DMS79 treated with DMSO at 0.1 percent for 48 hours (cell line): ENCODE measurements around the gene ARID5B.

Experiments used
- DNase-seq: peaks from one replicate; lab custom pipeline; 2025; lab: John Stamatoyannopoulos, UW

Gene ARID5B

DNA sequence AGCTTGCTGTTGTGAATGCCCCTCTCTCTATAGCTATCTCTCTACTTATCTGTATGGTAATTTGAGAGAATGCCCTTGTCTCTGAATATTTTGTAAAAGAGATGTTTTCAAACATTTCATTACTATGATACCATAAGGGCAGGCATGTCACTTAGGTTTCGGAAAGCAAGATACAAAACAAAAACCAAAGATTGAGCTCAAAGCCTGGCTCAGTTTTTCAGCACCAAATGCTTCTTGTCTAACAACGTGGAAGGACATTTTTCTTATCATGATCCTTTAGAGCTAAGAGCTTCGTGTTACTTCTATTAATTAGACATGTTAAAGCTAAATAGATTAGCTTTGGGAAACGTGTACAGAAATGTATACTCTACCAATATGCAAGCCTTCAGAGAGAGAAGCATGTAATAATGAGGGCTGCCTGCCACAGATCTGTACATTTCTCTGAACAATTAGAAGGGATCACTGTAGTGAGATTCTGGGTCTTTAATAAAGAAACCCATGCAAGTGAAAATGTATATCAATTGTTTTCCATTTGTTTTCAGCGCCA is 148.9 kb downstream of the ARID5B start:
- no peak for DNase-seq

DNA sequence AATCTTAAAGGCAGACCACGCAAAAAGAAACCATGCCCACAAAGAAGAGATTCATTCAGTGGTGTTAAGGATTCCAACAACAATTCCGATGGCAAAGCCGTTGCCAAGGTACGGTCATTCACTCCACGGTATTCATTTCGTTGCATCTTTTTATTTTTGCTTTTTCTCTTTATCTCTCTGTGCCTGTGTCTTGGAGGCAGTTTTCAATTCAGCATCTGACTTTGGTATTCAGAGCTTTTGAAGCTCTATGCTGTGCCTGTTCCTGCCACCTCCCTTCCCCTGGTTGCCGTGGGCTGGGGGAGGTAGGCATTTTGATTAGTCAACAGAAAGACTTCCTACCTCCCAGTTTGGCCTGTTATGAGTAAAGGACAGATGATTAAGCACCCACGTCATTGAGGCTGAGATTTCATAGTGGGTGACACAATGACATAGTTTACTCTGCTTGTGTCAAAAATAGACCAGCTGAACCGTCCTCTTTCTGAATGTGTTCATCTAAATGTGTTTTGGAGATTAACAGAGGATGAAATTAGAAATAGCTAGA is 149.5 kb downstream of the ARID5B start:
- DNase-seq, result no peak

DNA sequence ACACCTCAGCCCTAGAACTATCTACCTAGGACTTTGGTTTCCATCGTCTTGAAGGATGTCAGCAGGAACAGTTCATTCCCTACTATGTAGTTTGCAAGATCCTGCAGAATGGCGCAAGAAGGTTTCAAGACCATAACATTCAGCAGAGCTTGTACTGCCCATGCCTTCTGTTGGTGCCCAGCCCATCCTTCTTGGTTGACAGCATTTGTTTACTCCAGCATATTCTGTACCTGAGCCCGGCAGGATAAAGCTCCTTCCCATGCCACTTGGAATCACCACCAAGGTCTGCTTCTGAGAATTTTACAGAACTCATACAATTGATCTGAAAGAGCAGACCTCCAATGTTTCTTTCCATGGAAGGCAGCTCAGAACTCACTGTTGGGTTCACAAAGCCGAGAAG is 150.8 kb downstream of the ARID5B start:
- DNase-seq, result no peak

DNA sequence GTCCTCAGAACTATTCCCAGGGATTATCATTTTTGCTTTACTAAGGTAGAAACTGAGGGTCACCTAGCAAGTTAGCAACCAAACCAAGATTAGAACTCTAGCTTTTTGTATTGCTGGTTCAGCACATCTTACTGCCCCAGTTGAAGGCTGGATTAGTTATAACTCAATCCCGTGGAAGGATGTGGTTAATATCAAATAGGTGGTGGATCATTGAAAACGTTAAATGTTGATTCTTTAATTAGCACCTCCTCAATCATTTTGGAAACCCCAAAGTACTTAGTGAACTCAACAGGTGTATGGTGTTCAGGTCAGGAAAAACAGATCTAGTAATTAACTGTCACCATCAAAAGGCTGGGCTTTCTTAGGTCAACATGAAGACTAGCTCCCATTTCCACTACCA is 152.4 kb downstream of the ARID5B start:
- no peak for DNase-seq

DNA sequence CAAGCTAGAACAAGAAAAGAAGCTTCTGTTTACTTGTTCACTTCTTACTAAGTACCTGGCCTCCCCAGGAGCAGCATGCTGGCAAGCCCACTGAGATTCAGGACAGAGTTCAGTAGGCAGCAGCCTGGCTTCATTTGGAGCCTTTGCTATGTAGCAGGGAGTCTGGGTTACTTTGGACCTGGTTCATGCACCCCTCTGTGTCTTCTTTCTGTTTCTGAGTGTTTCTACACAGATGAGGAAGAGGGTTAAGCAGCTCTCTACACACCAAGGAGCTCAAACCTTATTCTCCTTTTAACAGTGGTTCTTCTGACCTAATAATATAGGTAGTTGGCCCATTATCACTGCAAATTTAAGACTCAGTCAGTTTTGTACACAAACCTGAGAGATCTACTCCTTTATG is 152.9 kb downstream of the ARID5B start:
- no peak for DNase-seq

DNA sequence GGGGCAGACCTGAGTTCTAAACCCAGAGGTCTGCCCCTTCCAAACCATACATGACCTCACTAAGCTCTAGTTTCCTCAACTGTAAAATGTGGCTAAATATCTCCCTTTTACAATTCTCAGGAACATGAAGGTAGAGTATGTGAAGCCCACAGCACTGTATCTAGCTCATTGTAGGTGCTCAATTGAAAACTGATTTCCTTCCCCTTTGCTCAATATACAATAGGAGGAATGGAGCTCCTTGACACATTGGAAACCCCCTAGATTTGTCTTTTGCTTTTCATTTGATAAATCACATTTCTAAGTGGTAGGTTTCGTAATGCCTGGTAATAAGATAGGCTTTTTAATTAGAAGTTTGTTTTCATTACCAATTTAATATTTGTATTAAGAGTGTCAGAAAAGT is 153.3 kb downstream of the ARID5B start:
- DNase-seq, result no peak

DNA sequence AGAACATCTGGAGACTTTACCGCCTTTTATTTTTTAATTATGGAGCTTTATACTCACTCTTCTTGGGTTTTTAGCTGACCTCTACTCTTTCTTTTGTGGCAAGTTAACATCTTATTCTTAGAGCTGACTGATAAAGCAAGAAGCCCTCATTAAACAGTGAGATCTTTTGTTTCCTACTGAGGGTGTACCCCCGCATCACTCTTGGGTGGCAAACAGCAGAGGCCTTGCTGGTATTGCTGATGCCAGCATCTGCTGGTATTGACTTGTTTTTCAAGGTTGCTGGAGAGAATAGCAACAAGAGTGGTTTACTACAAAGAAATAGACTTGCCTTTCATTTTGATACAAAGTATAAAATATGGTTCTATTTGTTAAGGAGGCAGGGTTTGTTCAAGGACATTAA is 154.7 kb downstream of the ARID5B start:
- DNase-seq, result no peak

DNA sequence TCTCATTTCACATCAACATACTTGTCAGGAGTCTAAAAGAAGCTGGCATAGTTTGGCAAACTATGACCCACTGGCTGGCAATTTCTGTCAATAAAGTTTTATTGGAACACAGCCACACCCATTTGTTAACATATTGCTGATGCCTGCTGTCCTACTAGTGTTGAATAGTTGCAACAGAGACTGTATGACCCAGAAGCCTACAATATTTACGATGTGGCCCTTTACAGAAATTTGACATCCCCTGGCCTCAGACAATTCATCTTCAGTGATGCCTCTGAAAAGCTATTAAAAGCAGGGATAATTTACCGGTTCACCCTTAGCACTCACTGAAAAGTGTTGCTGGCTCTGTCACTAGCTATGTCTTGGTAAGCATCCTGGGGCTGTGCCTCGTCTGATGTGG is 155.2 kb downstream of the ARID5B start:
- no peak for DNase-seq

DNA sequence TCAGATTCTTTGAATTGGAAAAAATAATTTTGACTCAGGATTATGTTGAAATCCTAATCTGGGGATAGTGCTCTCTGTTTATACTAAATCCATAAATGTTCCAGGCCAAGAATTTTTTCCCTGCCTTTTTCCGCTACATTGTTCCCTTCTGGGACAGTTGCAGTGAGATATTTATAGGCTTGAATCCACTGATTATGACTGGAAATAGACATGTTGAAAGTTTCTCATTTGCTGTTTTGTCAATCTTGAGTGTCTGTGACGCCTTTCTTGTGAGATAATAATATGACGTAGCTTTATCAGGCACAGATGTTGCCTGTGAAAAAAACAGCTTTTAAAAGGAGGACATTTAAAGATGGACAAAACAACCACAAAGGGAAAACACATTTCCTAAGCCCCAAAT is 155.9 kb downstream of the ARID5B start:
- no peak for DNase-seq

DNA sequence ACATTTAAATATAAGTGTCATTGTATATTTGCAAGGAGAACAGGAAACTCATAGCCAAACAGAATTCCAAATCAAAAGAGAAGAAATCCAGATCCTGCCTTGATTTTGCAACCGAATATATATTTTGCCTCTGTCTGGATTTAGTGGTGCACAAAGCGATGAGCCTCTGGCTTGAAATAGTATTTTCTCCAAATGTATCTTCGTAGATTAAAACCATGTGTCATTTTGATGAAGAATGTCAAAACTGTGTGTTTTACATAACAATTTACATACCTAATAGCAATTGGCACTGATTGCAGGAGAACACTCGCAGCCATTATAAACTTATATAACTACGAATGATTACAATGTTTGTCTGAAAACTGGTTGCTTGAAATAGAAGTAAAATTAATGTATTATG is 156.4 kb downstream of the ARID5B start:
- DNase-seq, result no peak

DNA sequence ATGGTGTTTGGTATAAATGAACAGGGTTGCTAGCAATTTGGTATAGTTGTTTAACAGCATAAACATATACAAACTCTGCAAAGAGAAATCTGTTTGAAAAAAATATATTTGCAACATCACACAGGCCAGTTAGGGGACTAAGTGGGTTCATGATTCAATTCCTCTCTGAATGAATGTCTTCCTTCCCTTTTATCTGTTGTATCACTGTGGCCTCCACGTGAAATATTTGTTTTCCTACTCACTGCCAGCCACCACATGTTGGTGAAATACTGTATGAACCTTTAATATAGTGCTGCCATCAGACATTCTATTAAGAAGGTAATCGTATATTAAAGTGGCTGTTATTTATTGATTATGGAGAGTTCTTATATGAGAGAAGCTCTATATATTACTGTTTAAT is 157.0 kb downstream of the ARID5B start:
- no peak for DNase-seq

DNA sequence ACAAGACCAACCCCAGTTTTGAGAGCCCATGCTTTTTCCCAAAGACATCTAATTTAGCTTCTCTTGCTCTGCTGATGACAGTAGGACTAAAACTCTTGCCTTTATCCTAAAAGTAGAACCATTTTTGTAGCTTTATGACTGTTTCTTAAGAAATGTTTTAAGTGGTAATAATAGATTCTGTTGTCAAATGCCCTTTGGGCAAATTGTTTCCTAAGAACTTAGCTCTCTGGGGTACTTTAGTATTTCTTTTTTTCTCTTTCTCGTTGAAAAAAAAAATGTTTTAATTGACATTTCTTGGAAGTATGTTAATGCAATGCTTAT is 157.4 kb downstream of the ARID5B start:
- DNase-seq, result no peak

DNA sequence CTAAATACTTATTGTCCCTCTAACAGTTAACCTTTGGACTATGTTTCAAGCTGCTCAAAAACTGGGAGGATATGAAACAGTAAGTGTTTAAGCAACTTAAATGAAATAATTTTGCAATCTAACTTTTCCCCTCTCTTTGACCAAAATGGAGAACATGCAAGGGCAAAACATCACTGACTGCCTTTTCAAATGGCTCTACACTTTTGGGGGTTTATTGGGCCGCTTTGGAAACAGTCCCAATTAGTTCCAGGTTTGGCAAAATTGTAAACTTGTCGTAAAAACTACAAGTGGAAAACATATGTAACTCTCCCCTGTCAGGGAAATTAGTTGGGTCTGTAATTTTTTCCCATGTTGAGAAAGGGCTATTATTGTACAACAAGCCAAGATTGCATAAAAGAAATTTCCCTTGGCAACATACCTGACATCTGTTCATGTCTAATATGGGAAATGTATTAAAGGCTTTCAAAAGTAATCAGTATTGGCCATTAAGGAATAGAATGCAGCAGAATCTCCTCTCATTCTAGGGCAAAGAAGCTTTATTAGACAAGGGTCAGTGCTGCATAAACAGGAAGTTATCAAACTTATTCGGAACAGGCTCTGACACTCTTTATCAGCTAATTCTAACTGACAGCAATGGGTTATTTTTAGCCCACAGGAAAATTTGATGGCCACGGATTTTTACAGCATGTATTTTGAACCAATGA is 157.9 kb downstream of the ARID5B start:
- no peak for DNase-seq

DNA sequence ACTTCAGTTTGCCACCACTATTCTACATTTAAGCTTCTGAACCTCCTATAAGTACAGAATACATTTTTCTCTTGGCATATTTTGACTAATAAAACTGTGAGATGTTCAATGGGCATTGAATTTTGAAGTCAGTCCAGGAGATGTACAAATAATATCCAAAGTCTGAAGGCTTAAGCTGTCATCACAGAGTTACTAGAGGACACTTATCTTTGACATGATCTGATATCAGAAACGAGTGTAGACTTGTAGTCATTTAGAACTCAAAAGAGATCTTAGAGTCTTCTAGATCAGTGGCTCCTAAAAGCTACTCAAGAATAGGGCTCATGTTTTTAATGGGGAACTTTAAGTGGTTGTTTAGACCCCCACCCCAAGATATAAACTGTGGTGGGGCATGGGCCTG is 160.5 kb downstream of the ARID5B start:
- no peak for DNase-seq

DNA sequence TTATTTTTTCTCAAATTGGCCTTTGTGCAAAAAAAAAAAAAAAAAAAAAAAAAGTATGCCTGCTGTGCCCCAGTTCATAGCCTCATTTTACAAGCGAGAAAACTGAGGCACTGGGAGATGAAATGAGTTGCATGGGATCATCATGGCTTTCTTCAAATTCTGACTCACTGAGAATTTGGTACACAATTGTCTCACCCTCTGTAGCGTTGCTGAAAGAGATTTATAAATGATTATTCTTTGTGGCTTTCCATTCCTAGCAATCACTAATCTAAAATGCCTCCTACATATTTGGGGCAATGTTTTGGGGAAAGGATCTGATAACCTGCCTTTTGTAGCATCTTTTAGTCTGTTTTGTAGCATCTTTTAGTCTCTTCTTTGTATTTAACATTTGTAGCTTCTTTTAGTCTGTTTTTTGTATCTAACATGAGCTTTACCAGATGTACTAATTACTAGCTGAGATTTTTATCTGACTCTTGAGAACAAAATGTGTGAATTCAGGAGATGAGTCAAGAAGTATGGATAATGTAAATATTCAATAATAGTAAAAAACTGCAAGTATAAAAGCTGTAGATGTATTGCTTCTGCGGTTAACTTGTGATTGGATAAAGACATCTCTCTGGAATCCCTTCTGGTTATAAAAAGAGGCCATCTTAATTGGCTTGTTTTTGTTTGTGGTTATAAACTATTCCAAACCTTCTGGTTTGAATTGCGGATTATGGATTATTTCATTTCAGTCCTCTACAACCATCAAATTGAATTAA is 161.4 kb downstream of the ARID5B start:
- no peak for DNase-seq

DNA sequence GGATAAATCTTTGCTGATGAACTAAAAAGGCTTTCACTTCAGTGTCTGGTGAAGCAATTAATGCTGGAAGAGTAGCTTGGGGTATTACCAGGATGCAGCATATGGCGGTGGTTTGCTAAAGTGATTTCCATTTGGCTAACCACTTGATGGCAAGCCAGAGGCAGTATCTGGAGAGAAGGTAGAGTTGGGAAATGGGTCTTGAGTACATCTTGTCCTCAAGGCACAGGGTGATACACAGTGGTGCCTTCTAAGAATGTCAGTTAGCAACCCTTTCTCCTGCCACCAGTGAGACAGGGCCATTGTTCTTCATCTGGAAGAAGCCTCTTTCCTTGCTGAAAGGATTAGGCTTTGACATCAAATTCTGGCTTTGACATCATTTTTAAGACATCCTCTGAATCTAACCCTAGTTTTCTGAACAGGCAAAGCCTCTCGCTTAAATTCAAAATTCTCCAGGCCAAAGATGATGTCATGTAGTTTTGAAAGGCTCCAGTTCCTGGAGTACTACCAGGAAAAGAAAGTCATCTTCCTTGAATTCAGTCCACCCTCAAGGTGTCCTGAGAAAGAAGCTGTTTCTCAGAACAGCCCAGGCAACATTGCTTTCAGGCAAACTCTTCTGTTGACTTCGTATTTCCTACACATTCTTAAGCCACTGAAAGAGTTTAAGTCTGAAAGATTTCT is 162.4 kb downstream of the ARID5B start:
- DNase-seq, result no peak

DNA sequence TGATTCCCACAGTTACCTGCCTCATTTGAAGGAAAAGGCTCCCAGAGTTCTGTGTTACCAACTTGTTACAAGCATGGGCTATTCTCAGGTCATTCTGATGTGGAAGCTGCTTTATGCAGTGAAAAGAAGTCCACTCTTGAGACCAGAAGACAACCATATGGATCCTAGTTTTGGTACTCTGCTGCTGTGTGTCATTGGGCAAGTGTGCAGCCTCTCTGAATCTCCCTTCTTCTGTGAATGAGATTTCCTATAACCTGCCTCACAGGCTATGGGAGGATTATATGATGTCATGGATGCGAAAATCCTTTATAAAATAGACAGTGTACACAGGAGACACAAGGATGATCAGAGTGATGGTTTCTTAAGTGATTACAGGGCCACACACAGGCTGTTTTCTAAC is 166.1 kb downstream of the ARID5B start:
- no peak for DNase-seq

DNA sequence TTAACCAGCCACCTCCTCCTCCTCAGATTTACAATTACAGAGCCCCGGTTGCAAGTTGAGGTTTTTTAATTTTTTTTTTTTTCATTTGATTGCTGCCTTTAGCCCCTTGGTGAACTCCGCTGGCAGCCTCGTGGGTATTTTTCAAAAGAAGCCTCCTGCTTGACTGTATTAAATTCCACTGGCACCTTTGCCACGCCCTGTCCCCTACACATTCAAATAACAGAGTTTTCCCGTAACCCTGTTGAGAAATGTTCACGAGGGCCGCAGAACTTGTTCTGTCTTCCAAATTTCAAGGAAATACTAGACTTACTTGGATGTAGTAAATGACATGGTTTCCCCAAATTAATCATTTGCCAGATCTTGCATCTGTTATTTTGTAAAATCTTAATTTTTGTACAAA is 167.0 kb downstream of the ARID5B start:
- no peak for DNase-seq

DNA sequence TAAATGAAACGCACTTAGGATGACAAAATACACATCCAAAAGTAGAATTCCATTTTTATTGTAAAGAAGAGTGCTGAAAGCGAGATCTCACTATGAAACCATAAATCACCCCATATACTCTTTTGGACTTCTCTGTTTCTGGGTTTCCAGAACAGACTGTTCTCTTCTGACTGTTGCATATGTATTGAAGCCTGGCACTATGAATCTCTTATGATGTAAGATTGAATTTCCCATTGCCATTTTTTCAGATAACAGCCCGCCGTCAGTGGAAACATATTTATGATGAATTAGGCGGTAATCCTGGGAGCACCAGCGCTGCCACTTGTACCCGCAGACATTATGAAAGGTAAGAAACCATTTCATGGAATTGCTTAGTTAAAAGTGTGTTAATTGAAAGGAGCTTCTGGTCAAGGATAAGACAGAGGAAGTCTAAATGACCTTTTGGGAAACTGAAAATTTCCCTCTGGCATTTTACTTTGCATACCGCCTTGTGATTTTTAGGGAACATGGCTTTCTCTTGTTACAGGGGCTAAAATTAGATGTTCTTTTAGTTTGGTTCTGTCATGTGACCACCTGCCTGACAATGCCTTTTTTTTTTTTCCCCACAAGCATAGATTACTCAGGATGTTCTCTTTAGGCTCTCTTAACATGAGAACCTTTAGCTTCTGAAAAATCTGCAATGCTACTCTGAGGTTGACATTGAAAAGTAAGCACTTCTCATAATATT is 168.1 kb downstream of the ARID5B start:
- DNase-seq, result no peak

DNA sequence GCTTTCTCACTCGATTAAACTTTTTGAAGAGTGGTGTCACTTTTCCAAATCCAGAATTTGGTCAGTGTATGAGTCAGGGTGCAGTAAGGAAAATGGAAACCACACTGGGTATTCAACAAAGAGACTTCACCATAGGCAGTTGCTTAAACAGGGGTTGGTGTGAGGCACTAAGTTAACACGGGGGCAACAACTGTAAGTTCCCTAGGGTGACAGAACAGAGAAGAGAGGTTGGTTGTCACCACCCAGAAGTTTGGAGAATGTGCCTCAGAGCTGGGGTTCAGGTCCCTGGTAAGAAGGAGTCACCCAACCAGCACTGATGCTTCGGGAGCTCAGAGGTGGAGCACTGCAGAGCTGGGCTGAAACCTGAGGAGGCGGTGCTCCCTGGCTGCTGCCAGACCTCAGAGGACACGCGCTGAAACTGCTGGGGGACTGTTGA is 170.4 kb downstream of the ARID5B start:
- DNase-seq, result no peak

DNA sequence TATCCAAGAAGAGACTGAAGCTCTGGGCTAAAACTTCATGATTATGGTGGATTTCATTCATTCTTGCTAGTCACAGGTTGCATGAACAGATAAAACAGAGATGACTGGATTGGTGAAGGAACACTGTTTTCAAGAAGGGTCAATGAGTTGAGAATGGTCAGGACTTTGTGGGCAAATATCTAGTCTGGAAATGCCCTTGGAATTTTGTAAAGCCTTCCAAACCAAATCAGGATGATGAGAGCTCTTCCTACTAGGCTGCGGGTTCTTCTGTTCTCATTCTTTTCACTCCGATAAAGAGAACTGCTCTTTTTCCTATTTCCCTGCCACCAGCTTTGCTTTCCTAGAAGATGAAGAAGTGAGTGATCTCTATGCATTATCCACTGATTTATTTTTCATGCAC is 171.4 kb downstream of the ARID5B start:
- DNase-seq, result no peak

DNA sequence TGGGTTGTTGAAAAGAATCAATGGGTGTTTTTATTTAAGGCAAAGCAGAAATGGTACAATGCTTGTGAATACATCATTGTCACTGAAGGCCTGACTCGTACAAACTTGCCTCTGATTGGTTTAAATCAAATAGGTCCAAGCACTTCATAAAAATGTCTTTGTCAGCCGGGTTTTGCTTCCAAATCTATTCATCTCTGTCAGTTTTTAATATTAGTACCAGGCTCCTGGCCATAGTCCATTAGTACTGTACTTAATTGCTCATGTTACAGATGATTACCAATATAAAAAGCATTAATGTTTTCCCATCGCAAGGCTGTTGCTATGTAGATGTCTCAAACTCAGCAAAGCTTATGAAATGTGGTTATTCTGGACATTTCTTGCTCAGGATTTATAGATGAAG is 171.9 kb downstream of the ARID5B start:
- no peak for DNase-seq
